ENCODE measurements around the gene ZNF335.
"Not testable (repeated sequence)": the region's sequence is repeated elsewhere in the genome, so short reads cannot be mapped to it uniquely, and the experiment has no call there.

Gene ZNF335

DNA sequence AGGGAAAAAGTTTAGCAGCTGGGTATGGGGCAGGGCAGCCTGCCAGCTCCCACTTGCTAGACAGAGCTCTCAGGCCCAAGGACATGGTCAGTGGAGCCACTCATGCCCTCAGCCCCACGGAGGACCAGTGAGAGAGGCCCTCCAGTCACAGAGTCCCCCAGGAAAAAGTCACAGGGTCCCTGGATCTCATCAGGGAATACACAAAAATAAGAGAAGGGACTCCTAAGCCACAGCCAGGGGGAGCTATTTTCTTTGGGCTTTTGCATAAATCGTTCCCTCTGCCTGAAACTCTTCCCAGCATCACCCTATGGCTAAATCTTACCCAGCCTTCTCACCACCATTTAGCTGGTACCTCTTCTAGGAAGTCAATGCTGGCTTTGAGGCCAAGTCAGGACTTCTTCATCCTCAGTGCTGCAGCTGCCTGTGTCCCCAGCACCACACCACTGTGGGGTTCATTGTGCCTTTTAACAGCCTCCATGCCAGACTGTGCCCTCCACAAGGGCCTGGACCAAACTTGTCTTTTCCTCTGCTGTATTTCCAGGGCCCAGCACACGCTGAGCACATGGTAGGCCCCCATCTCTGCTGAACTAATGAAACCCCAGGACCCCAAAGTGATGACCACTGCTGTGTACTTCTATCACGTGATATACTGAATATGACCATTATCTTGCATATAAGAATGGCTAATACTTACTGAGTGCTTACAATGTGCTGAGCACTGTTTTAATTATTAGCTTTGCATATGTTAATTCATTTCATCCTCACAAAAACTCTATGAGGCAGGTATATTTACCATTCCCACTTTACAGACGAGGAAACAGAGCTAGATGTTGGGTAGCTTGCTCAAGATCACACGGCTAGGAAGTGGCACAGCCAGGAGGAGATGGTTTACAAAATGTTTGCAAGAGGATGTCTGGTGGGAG is 2.0 kb downstream of the ZNF335 start:
- peak in 1 of 2 donors; percentile 41 for DNase-seq

DNA sequence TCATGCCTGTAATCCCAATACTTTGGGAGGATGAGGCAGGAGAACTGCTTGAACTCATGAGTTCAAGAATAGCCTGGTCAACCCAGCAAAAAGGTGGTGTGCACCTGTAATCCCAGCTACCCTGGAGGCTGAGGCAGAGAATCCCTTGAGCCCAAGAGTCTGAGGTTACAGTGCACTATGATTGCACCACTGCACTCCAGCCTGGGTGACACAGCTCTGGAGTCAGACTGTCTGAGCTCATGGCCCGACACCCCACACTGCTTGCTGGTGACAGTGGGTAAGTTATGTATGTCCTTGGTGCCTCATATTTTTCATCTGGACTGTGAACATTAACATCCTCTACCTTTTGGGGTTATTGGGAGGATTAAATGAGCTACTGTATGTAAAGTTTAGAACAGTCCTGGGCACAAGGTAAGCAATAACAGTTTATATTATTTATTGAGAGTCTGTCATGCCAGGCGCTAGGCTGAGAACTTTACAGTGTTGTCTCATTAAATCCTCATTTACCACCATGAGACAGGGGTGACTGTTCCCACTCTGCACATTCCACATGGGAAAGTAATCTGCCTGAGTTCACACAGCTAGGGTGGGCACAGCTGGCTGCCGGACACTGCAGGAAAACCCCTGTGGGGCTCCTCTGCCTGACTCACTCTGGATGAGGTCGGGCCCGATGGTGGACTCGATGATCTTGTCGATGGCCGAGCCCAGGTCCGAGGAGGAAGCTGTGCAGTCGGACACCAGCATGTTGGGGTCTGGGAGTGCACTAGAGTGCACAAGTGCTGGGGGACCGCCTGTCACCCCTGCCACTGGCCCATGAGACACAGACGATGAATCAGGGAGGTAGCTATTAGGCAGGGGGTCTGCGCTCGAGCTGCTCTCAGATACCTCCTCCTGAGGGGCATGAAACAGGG is 2.9 kb downstream of the ZNF335 start:
- DNase-seq: no peak

DNA sequence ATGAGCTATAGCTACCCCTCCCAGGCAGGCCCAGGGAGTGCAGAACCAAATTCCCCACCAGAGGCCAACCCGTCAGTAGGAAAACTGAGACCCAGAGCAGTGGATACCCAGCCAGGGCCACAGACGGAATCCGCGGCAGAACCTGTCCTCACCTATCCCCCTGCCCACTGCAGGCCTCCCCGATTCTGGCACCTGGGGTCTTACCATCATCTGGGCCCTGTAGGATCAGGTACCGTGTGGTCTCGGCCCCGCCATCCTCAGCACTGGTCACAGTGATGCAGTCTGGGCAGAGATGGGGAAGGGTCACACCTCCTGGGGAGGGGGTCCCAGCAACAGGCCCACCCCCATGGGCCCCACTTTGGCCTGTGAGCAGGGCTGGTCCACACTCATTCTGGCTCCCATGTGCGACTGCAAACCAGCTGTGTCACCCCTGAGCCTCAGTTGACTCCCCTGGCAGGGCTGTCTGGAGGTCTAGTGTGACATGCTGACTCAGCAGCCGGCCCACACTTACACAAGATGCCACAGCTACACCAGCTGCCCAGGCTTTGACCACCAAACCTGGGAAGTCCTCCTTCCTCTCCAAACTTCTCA is 3.8 kb downstream of the ZNF335 start:
- no peak for DNase-seq

DNA sequence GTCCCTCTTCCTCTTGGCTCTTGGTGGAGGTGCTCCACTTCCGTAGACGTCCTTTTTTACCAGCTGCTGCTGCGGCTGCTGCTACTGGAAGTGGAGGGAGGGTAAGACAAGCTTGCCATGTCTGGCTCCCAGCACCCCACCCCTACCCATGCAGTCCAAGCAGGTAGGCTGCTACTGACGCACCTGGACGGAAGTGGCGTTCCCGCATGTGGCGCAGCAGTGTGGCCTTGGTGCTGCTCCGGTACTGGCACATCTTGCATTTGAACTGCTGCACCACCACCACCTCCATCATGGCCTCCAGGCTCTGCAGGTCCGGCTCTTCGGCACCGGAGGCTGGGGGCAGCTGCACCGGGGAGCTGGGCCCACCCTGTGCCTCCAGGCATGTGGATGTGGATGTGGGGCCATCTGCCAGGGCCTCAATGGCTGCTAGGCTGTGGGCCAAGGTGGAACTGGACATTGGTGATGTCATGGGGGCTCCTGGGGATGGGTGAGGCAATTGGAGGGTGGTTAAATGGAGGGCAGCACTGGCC is 4.4 kb downstream of the ZNF335 start:
- DNase-seq: no peak

DNA sequence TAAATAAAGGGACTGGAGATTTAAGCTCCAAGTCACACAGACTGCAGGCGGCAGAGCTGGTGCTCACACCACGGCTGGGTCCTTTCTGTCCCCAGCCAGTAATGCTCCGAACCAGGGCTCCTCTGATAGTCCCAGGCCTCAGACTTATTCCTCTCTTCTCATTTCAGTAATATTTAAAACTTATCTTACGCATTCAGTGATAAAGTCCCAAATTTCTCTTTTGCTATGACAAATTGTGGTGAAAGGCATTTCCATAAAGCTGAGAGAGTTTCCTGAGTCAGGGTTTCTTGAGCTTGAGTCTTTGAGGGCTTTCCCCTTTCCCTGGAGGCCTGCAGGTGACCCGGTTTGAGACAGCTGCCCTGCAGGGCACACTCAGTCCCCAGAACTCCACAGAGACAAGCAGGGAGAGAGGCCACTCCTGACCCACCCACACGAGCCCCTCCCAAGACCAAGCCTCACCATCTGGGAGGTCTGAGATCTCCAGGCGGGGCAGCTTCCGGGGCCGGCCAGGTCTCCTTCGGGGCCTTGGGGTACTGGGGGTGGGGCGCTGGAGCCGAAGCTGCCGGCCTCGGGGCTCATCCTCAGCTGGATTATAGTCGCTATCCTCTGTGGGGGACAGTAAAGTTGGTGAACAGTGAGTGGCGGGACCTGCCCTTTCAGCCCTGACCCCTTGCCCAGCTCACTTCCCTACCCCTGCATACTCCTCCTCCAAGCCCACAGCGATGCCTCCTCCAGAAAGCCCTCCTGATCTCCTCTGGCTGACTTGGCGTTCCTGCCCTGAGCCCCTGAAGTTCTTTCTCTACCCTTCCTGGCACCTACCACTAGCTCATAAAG is 6.6 kb downstream of the ZNF335 start:
- DNase-seq: no peak

DNA sequence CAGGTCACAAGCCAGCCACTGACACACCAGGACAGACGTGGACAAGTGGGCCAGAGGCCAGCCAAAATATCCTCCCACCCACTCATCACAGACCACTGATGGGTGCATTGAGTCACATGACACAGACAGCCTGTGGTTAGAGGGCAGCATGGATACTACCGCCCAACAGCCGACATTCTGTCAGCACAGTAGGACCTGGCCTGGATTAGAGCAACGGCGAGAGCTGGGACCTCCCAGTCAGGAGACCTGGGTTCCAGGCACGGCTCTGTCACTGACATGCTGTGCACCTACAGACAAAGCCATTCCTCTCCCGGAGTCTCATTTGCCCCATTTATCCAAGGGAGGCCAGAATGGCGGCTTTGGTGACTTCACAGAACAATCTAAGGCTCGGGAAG is 8.0 kb downstream of the ZNF335 start:
- no peak for DNase-seq

DNA sequence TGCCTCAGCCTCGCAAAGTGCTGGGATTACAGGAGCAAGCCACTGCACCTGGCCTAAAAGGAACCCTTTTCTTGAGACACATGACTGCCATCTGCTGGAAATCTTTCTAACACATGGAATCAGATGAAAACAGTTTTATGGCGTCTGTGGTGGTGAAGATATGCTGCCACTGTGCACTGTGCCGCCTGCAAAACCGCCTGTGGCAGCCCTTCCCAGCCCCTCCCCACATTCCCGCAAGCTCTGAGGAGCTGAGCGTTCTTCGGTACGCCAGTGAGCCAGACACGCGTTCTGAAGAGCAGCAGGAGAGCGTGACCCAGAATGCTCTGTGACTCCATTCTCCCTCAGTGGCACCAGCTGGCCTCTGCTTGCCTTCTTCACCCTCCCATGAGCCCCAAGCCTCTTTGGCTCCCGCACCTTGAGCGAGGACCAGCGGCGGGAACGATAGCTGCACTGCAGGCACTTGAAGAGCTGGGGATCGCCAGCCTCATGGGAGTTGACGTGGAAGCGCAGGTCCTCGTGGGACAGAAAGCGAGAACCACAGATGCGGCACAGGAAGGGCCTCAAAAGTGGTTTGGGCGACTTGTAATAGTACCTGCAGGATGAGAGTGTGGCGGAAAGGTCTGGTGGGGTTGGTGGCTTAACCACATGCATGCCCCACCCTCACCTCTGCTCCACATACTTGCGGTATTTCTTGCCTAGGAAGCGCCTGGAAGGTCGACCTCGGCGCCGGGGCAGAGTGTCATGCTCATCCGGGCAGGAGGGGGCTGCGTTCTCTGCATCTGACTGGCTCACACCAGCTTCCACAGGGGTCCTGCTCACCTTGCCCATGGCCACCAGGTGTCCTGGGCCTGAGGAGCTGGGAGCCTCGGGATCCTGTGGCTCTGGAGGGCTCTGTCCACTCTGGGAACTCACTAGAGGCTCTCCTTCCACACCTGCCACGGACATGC is 8.7 kb downstream of the ZNF335 start:
- DNase-seq: peak in 1 of 2 donors; percentile 13

DNA sequence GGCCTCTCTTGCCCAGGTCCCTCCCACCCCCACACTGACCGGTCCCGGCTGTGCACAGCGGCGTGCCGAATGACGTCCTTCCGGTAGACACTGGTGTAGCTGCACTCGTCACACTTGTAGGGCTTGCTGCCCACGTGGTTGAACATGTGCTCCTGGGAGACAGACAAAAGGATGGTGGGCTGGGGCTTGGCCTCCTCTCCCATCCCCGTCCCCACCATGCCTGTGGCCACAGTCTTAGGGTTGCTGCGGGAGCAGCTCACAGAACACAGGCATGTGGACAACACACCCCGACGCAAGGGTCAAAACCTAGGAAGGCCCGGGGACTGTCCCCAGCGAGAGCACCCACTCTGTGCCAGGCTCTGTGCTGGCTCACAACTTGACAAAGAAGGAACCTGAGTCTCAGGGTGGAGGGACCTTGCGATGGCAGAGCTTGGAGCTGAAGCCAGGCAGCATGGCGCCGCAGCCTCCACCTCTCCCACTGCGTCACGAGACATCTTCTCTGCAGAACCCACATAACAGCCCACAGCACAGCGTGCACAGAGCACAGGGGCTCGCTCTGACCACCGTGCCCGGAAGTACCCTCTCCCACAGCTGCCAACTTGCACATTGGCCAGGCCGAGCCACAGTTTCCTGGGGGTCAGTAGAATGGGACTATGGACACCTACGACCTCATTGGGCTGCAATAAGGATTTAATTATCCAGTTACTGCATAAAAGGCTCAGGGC is 9.8 kb downstream of the ZNF335 start:
- no peak for DNase-seq

DNA sequence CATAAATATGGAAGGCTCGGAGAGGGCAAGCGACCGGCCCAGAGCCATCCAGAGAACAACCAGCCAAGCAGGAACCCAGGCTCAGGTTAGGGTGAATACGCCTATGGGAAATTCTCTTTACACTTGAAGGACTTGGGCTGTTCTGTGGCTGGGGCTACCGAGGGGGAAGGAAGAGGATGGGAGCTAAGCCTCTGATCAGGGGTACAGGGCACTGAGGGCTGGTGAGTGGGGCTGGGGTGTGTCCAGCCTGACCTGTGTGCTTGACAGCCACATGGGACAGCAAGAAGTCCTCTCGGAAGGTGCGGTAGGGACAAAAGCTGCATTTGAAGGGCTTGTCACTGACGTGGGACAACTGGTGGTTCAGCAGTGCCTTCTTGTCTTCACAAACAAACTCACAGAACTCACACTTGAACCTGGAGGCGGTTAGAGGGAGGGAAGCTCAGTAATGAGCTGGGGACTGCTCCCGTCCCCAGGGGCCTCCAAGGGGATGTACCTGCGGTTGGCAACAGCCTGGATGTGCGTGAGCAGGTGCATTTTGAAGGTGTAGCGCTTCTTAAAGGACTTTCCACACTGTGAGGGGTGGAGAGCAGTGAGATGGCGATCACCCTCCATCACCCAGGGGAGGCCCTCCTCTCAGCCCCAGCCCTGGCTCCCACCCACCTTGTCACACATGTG is 11.9 kb downstream of the ZNF335 start:
- DNase-seq: no peak

DNA sequence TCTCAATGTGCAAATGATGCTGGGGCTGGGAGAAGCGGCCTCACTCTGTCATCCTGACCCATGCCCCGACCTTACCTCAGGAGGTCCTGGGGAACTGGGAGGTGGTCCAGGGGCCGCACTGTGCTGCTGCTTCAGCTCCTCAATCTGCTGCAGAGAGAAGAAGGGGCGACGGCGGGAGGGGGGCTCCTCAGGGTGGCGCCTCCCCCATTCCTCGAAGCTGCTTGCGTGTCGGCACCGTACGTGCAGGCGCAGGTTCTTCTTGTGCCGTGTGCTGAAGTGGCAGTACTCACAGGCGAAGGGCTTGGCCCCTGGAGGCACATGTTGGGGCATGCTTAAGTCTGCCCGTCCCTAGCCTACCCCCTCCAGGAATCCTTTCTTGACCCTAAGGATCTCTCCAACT is 12.9 kb downstream of the ZNF335 start:
- DNase-seq: no peak

DNA sequence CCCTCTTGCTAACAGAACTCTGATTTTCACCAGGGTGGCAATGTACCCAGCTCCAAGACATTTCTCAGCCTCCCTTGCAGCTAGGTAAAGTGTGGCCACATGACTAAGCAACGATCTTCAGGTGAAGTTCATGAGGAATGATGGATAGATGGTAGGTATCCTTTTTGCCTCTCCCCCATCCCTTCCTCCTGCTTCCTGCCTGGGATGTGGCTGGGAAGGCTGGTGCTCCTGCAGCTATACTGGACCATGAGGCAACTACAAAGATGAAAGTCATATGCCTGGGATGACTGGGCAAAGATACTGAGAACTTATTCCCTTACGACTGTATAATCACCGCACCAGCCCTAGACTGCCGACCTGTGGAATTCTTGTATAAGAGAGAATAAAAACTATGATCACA is 13.4 kb downstream of the ZNF335 start:
- no peak for DNase-seq

DNA sequence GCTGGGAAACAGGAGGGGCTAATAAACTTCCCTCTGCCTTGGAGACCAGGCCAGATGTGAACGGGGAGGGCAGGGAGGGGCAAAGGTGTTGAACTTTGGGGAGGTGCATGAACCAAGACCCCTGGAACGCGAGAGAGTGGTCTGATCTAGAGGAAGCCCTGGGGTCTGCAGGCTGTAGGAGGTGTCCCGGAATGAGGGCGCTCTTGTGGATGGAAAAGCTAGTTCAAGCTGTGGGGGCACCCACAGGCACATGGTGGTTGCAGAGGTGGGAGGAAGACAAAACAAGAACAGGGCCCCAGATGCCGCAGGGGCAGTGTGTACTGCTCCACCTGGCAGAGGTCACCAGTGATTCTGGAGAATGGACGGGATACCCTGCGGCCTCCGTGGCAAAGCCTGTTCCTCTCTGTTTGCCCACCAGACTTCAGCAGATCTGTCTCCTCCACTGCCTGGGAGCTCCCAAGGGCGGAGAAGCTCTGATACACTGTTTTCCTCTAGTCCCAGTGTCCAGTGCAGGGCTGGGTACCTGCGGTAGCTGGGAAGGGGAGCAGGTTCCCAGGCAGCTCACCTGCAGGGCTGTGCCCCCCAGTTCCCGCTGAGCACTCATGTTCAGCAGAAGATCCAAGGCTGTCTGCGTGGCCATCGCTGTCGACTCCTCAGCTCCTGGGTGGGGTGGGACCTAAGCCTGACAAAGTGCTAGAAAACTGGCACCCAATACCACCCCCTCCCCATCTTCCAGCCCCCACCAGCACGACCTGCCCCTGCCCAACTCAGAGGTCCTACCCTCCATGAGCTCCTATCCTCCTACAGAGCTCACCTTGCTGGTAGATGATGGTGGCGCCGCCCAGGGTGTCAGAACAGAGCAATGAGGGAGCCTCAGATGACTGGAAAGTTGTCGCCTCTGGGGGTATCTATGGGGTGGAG is 14.7 kb downstream of the ZNF335 start:
- no peak for DNase-seq

DNA sequence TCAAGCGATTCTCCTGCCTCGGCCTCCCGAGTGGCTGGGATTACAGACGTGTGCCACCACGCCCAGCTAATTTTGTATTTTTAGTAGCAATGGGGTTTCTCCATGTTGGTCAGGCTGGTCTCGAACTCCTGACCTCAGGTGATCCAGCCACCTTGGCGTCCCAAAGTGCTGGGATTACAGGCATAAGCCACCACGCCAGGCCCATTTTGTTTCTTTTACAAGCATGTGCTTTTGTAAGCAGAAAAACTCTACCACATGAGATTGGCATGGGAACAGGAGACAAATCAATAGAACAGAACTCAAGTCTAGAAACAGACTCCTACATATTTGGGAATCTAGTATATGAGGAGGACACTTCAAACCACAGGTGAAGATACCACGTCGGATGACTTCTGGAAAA is 15.7 kb downstream of the ZNF335 start:
- not testable (repeated sequence) for DNase-seq

DNA sequence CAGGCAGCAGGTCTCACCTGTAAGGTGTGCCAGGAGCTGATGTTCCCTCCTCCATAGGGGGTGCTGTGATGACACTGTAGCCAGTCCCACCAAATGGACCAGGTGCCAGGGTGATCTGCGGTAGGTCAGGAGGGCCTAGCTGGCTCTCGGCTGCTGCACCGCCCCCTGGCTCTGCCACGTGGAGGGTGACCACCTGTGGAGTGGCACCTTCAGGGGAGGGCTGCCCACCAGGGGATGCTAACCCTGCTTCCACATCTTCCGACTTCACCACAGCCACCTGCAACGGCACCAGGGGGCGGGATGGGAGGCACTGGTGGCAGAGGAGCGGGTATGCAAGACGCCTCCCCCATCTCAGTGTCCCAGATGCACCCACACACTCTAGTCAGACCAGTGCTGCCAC is 18.3 kb downstream of the ZNF335 start:
- no peak for DNase-seq

DNA sequence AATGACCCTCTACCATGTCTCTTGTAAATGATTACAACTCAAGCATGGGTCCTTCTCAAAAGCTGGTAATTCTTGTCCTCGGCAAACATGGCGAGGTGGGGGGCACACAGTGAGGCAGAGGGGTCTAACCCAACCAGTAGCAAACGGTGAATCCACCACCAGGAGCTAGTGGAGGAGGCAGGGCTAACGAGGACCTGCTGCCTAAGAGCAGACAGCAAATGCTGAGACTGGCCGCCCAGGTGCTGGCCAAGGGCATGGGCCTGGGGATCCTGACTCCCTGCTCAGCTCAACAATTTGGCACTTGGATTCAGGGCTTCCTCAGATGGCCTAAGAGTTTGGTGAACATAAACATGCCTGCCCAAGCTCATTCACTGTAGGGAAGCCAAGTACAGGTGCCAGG is 19.1 kb downstream of the ZNF335 start:
- DNase-seq: no peak

DNA sequence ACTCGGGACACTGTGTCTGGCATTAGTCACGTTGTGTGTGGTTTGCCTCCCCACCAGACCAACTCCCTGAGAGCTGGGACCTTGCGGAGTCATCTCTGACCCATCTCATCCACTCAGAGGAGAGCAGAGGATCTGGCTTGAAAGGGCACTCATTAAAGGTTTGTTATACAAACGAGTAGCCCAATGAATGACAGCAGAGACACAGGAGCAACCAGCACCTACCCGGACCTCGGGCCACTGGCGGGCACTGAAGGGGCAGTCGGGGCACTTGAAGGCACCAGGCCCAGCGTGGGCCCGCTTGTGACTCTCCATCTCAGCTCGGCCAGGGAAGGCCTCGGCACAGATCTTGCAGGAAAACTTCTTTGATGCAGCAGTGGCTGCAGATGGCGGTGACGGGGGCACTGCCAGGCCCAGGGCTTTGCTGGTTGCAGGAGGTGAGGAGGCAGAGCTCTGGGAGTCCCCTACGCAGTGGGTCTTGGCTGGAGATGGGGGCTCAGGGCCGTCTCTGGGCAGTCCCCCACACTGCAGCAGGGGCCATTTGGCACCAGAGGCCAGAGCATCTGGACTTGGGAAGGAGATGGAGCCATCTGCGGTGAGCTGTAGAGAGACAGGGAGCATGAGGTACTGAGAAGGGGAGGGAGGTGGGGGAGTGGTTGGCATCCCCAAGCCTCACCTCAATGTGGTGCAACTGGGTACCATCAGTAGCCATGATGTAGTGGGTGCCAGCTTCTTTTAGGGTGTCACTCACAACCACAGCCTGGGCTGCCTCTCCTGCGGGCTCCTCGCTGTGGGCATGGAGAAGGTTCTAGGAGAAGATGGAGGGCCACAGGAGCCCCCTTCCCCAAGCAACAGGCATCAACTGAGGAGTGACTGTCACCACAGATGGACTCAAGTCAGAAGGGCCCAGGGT is 19.8 kb downstream of the ZNF335 start:
- DNase-seq: no peak

DNA sequence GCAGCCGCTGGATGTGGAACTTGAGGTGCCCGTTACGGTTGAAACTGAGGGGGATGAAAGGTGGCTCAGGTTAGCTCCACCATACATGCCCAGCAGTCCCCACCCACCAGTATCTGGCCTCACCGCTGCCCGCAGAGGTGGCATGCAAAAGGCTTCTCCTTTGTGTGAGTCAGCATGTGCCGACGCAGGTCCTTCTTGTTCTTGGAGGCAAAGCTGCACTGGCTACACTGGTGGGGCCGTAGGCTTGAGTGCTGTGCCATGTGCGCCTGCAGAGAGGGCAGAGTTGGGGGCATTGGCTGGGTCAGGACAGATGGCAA is 21.7 kb downstream of the ZNF335 start:
- no peak for DNase-seq
